Subcutaneous abdominal adipose tissue (tissue), 5 donors: ENCODE measurements around the gene C10orf105.
A peak's percentile ranks its signal among the peaks of the same experiment; 100 is the strongest.

Experiments used
- H3K27ac ChIP-seq: one replicate; pipeline ENCODE4 v1.7.0; 2013; ENCODE audit warnings: low read depth, mild to moderate bottlenecking, inconsistent platforms, low read length, moderate library complexity
- H3K27me3 ChIP-seq, 5 donors: one replicate each; pipeline ENCODE4 v1.7.0; 2013; ENCODE audit warnings: low read length in 5 of 5, inconsistent platforms in 1 of 5; ENCODE audit not compliant: control insufficient read depth in 5 of 5, insufficient read depth in 4 of 5
- H3K36me3 ChIP-seq, 5 donors: one replicate each; pipeline ENCODE4 v1.7.0; 2013; ENCODE audit warnings: low read length in 5 of 5; ENCODE audit not compliant: control insufficient read depth in 5 of 5, insufficient read depth in 5 of 5
- H3K4me1 ChIP-seq, 5 donors: one replicate each; pipeline ENCODE4 v1.7.0; 2013; ENCODE audit warnings: low read length in 5 of 5, mild to moderate bottlenecking in 3 of 5, moderate library complexity in 1 of 5; ENCODE audit not compliant: control insufficient read depth in 5 of 5, insufficient read depth in 5 of 5
- H3K4me3 ChIP-seq, 5 donors: one replicate each; pipeline ENCODE4 v1.7.0; 2013; ENCODE audit warnings: low read length in 5 of 5, low read depth in 1 of 5
- H3K9ac ChIP-seq, 5 donors: one replicate each; pipeline ENCODE4 v1.7.0; 2013; ENCODE audit warnings: low read length in 5 of 5, mild to moderate bottlenecking in 4 of 5, moderate library complexity in 3 of 5
- H3K9me3 ChIP-seq, 5 donors: one replicate each; pipeline ENCODE4 v1.7.0; 2013; ENCODE audit warnings: low read length in 5 of 5; ENCODE audit not compliant: control insufficient read depth in 5 of 5
- donor health status: healthy.
- donor health status: healthy.
- donor health status: healthy.
- donor health status: healthy.
- donor health status: healthy.

C10orf105 gene

GRCh38 chr10:71727105-71727737, 7.6 kb upstream of the C10orf105 start:
- Histone ChIP-seq H3K4me3 (peak overlapping the region in 2 of 5 donors; percentile 1 to 33), H3K27ac (peak overlapping the region; percentile 24), H3K9me3 (no peaks in the 10 kb centered on the region), H3K9ac (peak overlapping the region in 2 of 5 donors; percentile 4 to 38), H3K36me3 (peaks cover 0 to 3% (median 0%) of the 10 kb centered on the region in 5 donors), H3K4me1 (peaks cover 12 to 47% (median 35%) of the 10 kb centered on the region in 5 donors), H3K27me3 (no peaks in the 10 kb centered on the region)

GRCh38 chr10:71726580-71727104, 7.1 kb upstream of the C10orf105 start:
- Histone ChIP-seq H3K36me3 (no peaks in the 10 kb centered on the region), H3K9ac (no peak overlapping the region), H3K9me3 (no peaks in the 10 kb centered on the region), H3K4me3 (no peak overlapping the region), H3K27ac (no peak overlapping the region), H3K4me1 (peaks cover 12 to 47% (median 35%) of the 10 kb centered on the region in 5 donors), H3K27me3 (no peaks in the 10 kb centered on the region)

GRCh38 chr10:71725998-71726579, 6.5 kb upstream of the C10orf105 start:
- H3K4me1 ChIP-seq, result peaks cover 12 to 47% (median 35%) of the 10 kb centered on the region in 5 donors

GRCh38 chr10:71725249-71725648, 5.7 kb upstream of the C10orf105 start:
- Histone ChIP-seq H3K27ac (no peak overlapping the region), H3K4me3 (no peak overlapping the region), H3K4me1 (peaks cover 12 to 42% (median 35%) of the 10 kb centered on the region in 5 donors), H3K9ac (no peak overlapping the region), H3K27me3 (no peaks in the 10 kb centered on the region), H3K9me3 (no peaks in the 10 kb centered on the region), H3K36me3 (no peaks in the 10 kb centered on the region)

More at GRCh38 chr10:71725998-71726579, 6.5 kb upstream of the C10orf105 start:
- Histone ChIP-seq H3K9ac (no peak overlapping the region), H3K27me3 (no peaks in the 10 kb centered on the region), H3K4me3 (no peak overlapping the region), H3K27ac (no peak overlapping the region), H3K36me3 (no peaks in the 10 kb centered on the region), H3K9me3 (no peaks in the 10 kb centered on the region)

GRCh38 chr10:71724539-71724938, 5.0 kb upstream of the C10orf105 start:
- peaks cover 12 to 44% (median 34%) of the 10 kb centered on the region in 5 donors for H3K4me1 ChIP-seq
- no peaks in the 10 kb centered on the region for H3K27me3 ChIP-seq
- H3K9ac ChIP-seq, result no peak overlapping the region
- no peak overlapping the region for H3K4me3 ChIP-seq
- no peak overlapping the region for H3K27ac ChIP-seq
- H3K36me3 ChIP-seq, result no peaks in the 10 kb centered on the region
- no peaks in the 10 kb centered on the region for H3K9me3 ChIP-seq

- Histone ChIP-seq H3K9me3 (no peaks in the 10 kb centered on the region), H3K4me1 (peaks cover 7 to 44% (median 32%) of the 10 kb centered on the region in 5 donors), H3K27me3 (no peaks in the 10 kb centered on the region), H3K9ac (no peak overlapping the region), H3K27ac (no peak overlapping the region), H3K36me3 (no peaks in the 10 kb centered on the region), H3K4me3 (no peak overlapping the region)
Observed at GRCh38 chr10:71723311-71723710, 3.7 kb upstream of the C10orf105 start.

- Histone ChIP-seq H3K4me1 (peaks cover 4 to 44% (median 31%) of the 10 kb centered on the region in 5 donors), H3K4me3 (no peak overlapping the region), H3K36me3 (no peaks in the 10 kb centered on the region), H3K9ac (no peak overlapping the region), H3K27ac (no peak overlapping the region), H3K9me3 (no peaks in the 10 kb centered on the region), H3K27me3 (no peaks in the 10 kb centered on the region)
Observed at GRCh38 chr10:71722849-71723248, 3.3 kb upstream of the C10orf105 start.

- Histone ChIP-seq H3K9me3 (no peaks in the 10 kb centered on the region), H3K4me1 (peaks cover 0 to 37% (median 31%) of the 10 kb centered on the region in 5 donors), H3K9ac (no peak overlapping the region), H3K27me3 (no peaks in the 10 kb centered on the region), H3K27ac (no peak overlapping the region), H3K36me3 (no peaks in the 10 kb centered on the region), H3K4me3 (no peak overlapping the region)
Observed at GRCh38 chr10:71721313-71721712, 1.7 kb upstream of the C10orf105 start.

GRCh38 chr10:71720288-71720687, 710 bp upstream of the C10orf105 start:
- Histone ChIP-seq H3K9me3 (no peaks in the 10 kb centered on the region), H3K27ac (no peak overlapping the region), H3K4me3 (no peak overlapping the region), H3K27me3 (no peaks in the 10 kb centered on the region), H3K36me3 (no peaks in the 10 kb centered on the region), H3K9ac (peak overlapping the region in 1 of 5 donors; percentile 0), H3K4me1 (peaks cover 0 to 39% (median 36%) of the 10 kb centered on the region in 5 donors)

GRCh38 chr10:71719042-71719441, 536 bp downstream of the C10orf105 start:
- H3K27ac ChIP-seq, result no peak overlapping the region
- H3K9ac ChIP-seq, result no peak overlapping the region
- H3K27me3 ChIP-seq, result no peaks in the 10 kb centered on the region
- H3K36me3 ChIP-seq, result no peaks in the 10 kb centered on the region
- peaks cover 8 to 52% (median 49%) of the 10 kb centered on the region in 5 donors for H3K4me1 ChIP-seq
- H3K4me3 ChIP-seq, result no peak overlapping the region
- no peaks in the 10 kb centered on the region for H3K9me3 ChIP-seq
